HFFc6 (cell line): ENCODE results near the gene NR2C1. TPM values are rescaled to one million over a fixed set of nuclear protein-coding genes. Genes with fewer than 3 reads are reported as not detected.
"Not testable (repeated sequence)": the region's sequence is repeated elsewhere in the genome, so short reads cannot be mapped to it uniquely, and the experiment has no call there.

Experiments used
- DNase-seq: peaks from one replicate; pipeline ENCODE4 v3.0.0-alpha.2; 2018
- H3K27ac Mint-ChIP-seq: 2 replicates; pipeline ENCODE4 v1.8.0; 2020; ENCODE audit warnings: mild to moderate bottlenecking, mixed read lengths
- H3K27me3 Mint-ChIP-seq: 2 replicates; pipeline ENCODE4 v1.8.0; 2021; ENCODE audit warnings: mild to moderate bottlenecking, moderate library complexity, mixed read lengths; ENCODE audit not compliant: insufficient read depth
- H3K36me3 Mint-ChIP-seq: 2 replicates; pipeline ENCODE4 v1.8.0; 2021; ENCODE audit warnings: low read depth, mixed read lengths
- H3K4me1 Mint-ChIP-seq: 2 replicates; pipeline ENCODE4 v1.8.0; 2020; ENCODE audit warnings: low read depth, mixed read lengths
- H3K4me3 Mint-ChIP-seq: 2 replicates; pipeline ENCODE4 v1.8.0; 2020; ENCODE audit warnings: mild to moderate bottlenecking, moderate library complexity, mixed read lengths
- H3K9me3 Mint-ChIP-seq: 2 replicates; pipeline ENCODE4 v1.8.0; 2020; ENCODE audit warnings: mild to moderate bottlenecking, mixed read lengths
- total RNA-seq, 6 experiments: library from RNA; stranded (reverse); fragmentation: NEBNext Ultra II Directional; extraction: Animal tissue kit (Norgen Biotek cat#: 25700); gene quantifications; 2 replicates in 1 of 6; 3 replicates in 5 of 6; pipeline ENCODE4 v1.2.3, GENCODE V29; 2021
- TF ChIP-seq, protein P1 (sequence below): fragments of 200-600 bp; sonication (generic); IDR thresholded peaks from 2 replicates; pipeline ENCODE4 v1.5.0; 2021; ENCODE audit warnings: antibody characterized with exemption, mild to moderate bottlenecking

The NR2C1 gene
- total RNA-seq, 6 experiments from 2014 or later = 15.3 to 25.8 (median 19.7) TPM

DNA sequence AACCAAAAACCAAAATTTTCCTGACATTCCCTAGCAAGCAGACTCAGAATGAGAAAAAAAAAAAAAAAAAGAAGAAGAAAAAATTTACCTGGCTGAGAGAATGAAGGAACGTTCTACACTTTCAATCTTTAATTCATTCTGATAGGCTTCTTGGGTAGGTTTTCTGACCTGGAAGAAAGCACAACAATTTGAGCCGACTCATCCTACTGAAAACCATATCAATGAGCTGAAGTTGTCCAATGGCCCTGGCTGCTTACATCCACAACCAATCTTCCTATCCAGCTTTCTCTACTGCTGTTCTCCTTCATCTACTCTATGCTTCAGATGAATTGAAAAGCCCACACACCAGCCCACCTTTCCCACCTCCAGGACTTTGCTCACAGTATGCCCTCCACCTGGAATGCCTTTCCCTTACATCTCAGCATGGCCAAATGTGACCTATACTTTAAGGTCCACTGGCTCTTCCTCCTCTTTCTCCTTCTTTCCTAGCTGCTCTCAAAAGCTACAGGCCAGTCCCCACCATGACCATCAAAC is 31.6 kb upstream of the NR2C1 start:
- H3K4me3 Mint-ChIP-seq = no peak overlapping the region
- no peaks in the 10 kb centered on the region for H3K9me3 Mint-ChIP-seq
- H3K36me3 Mint-ChIP-seq = peaks cover 33% of the 10 kb centered on the region; the same call in 1 of the 2 replicates
- peaks cover 1% of the 10 kb centered on the region for H3K27me3 Mint-ChIP-seq
- DNase-seq = no peak
- TF ChIP-seq, protein P1, sequence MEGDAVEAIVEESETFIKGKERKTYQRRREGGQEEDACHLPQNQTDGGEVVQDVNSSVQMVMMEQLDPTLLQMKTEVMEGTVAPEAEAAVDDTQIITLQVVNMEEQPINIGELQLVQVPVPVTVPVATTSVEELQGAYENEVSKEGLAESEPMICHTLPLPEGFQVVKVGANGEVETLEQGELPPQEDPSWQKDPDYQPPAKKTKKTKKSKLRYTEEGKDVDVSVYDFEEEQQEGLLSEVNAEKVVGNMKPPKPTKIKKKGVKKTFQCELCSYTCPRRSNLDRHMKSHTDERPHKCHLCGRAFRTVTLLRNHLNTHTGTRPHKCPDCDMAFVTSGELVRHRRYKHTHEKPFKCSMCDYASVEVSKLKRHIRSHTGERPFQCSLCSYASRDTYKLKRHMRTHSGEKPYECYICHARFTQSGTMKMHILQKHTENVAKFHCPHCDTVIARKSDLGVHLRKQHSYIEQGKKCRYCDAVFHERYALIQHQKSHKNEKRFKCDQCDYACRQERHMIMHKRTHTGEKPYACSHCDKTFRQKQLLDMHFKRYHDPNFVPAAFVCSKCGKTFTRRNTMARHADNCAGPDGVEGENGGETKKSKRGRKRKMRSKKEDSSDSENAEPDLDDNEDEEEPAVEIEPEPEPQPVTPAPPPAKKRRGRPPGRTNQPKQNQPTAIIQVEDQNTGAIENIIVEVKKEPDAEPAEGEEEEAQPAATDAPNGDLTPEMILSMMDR = no peak
- H3K27ac Mint-ChIP-seq = no peak overlapping the region
- peaks cover 26% of the 10 kb centered on the region for H3K4me1 Mint-ChIP-seq

DNA sequence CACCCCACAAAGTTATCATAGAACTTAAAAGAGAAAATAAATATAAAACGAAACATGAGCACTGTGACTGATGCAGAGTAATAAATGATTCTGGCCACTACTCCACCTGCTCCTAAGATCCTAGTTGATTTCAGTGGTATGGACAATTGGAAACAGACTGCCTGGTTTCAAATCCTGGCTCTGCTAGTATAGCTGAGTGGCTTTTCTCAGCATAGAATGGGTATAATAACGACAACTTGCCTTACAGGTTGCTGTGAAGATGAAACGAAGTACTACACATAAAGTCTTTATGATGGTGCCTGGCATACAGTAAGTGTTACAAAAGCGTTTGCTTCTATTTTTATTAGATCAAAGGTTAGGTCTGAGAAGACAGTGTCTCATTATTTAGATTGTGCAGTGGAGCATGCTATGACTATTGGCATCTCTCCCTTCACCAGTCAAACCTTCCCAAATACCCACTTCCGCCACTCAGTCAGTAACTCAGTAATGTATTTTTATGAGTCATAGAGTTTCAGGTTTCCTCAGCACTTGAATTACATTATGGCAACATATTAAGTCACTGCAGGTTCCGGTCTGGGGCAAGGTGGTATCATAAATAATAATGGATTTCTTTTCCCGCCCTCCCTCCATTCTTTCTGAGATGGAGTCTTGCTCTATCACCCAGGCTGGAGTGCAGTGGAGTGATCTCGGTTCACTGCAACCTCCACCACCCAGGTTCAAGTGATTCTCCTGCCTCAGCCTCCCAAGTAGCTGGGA is 29.7 kb upstream of the NR2C1 start:
- peak overlapping the region; percentile 58 for H3K27ac Mint-ChIP-seq
- H3K27me3 Mint-ChIP-seq = peaks cover 1% of the 10 kb centered on the region; the same call in 1 of the 2 replicates
- TF ChIP-seq, protein P1 = no peak
- H3K4me3 Mint-ChIP-seq = peak overlapping the region; percentile 12; the same call in 1 of the 2 replicates
- peaks cover 34% of the 10 kb centered on the region; the same call in 1 of the 2 replicates for H3K36me3 Mint-ChIP-seq
- DNase-seq = peak; percentile 89
- peaks cover 34% of the 10 kb centered on the region for H3K4me1 Mint-ChIP-seq
- H3K9me3 Mint-ChIP-seq = no peaks in the 10 kb centered on the region

DNA sequence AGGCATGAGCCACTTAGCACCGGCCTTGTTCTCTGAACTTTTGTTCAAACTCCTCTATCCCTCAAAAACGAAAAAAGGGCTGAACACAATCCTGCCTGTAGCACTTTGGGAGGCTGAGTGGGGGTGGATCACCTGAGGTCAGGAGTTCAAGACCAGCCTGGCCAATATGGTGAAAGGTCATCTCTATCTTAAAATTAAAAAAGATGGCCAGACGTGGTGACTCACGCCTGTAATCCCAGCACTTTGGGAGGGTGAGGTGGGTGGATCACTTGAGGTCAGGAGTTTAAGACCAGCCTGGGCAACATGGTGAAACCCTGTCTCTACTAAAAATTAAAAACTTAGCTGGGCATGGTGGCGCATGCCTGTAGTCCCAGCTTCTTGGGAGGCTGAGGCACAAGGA is 28.5 kb upstream of the NR2C1 start:
- not testable (repeated sequence) for H3K27ac Mint-ChIP-seq, DNase-seq, H3K27me3 Mint-ChIP-seq, H3K9me3 Mint-ChIP-seq, H3K4me3 Mint-ChIP-seq
- Mint-ChIP-seq H3K4me1 (peaks cover 42% of the 10 kb centered on the region), H3K36me3 (peaks cover 25% of the 10 kb centered on the region; the same call in 1 of the 2 replicates)

DNA sequence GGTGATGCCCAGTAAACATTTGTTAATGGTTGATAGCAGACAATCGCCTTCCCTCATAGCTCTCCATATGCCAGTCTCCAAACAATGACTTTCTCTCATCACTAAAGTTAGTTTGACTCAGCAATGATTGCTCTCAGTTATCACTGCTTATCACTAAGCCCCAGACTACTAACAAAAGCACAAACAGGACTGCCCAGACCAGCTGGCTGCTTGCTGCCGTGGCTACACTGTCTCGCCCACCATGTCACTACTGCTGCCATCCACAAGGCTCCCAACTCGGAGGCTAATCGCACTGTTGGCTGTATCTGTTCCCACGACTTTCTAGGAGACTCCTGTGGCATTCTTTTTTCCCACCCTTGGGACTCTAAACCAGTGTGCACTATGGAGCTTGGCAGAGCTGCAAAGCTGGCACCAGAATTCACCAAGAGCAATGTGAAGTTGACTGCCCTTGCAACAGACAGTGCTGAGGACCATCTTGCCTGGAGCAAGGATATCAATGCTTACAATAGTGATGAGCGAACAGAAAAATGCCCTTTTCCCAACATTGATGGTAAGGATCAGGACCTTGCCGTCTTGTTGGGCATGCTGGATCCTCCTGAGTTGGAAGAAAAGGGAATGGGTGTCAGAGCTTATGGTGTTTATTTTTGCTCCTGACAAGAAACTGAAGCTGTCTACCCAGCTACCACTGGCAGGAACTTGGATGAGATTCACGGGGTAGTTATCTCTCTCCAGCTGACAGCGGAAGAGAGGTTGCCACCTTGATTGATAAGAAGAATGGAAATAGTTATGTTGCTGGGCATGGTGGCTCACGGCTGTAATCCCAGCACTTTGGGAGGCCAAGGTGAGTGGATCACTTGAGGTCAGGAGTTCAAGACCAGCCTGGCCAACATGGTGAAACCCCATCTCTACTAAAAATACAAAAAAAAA is 27.1 kb upstream of the NR2C1 start:
- Mint-ChIP-seq H3K36me3 (peaks cover 25% of the 10 kb centered on the region; the same call in 1 of the 2 replicates), H3K4me3 (no peak overlapping the region), H3K27ac (no peak overlapping the region), H3K9me3 (no peaks in the 10 kb centered on the region), H3K4me1 (peaks cover 49% of the 10 kb centered on the region), H3K27me3 (peaks cover 1% of the 10 kb centered on the region; the same call in 1 of the 2 replicates)
- no peak for DNase-seq
- TF ChIP-seq, protein P1 = no peak

DNA sequence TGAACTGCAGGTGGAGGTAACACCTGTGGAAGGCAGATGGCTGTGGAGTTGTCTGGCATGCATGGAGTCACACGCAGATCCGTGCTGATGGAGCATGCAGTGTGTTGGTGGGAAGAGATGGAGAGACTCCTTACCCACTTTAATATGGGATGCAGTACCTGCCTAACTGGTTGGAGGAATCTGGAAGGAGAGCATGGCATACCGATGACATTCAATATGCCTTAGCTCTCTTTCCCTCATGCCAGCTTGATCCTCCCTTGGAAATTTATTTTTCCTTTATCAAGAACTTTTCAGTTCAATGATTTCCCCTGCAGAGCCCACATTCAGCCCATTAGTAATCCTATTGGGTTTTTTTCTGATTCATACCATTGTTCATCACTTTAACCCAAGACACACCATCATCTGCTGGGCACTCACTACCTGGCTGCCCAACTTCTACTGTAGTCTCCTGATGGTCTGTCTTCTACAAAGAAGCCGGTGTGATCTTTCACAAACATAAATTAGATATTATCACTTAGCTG is 25.9 kb upstream of the NR2C1 start:
- Mint-ChIP-seq H3K36me3 (peaks cover 17% of the 10 kb centered on the region; the same call in 1 of the 2 replicates), H3K4me3 (no peak overlapping the region), H3K4me1 (peaks cover 43% of the 10 kb centered on the region), H3K9me3 (no peaks in the 10 kb centered on the region), H3K27ac (no peak overlapping the region), H3K27me3 (peaks cover 1% of the 10 kb centered on the region; the same call in 1 of the 2 replicates)
- TF ChIP-seq, protein P1 = no peak
- no peak for DNase-seq
